HepG2 (cell line): ENCODE results near the gene HPS3. TPM values are rescaled to one million over a fixed set of nuclear protein-coding genes. Genes with fewer than 3 reads are reported as not detected.
A peak's percentile ranks its signal among the peaks of the same experiment; 100 is the strongest.

ENCODE experiments used
- AKAP8 ChIP-seq: sonication (generic); formaldehyde crosslinking; IDR thresholded peaks from 2 replicates; pipeline ENCODE4 v1.5.1; 2020; ENCODE audit warnings: mild to moderate bottlenecking, missing genetic modification reagents
- ARNT2 ChIP-seq: sonication (generic); formaldehyde crosslinking; IDR thresholded peaks from 2 replicates; pipeline ENCODE4 v1.8.0; 2022; ENCODE audit warnings: mild to moderate bottlenecking, low read depth, missing genetic modification reagents, moderate library complexity
- ARNTL ChIP-seq: sonication (generic); formaldehyde crosslinking; IDR thresholded peaks from 2 replicates; pipeline ENCODE4 v1.4.0; 2020; ENCODE audit warnings: mild to moderate bottlenecking, missing genetic modification reagents
- CEBPG ChIP-seq: IDR thresholded peaks from 2 replicates; pipeline ENCODE4 v1.6.1; 2016
- DR1 ChIP-seq: sonication (generic); formaldehyde crosslinking; IDR thresholded peaks from 2 replicates; pipeline ENCODE4 v1.8.0; 2021; ENCODE audit warnings: mild to moderate bottlenecking, missing genetic modification reagents, inconsistent platforms
- HMG20B ChIP-seq: conservative IDR thresholded peaks from 2 replicates; pipeline ENCODE4 v1.6.1; 2016; ENCODE audit warnings: missing genetic modification reagents, missing compliant biosample characterization
- KDM6A ChIP-seq: IDR thresholded peaks from 2 replicates; pipeline ENCODE4 v1.6.1; 2016; ENCODE audit warnings: low read depth
- ONECUT2 ChIP-seq: sonication (generic); formaldehyde crosslinking; IDR thresholded peaks from 2 replicates; pipeline ENCODE4 v1.4.0; 2020; ENCODE audit warnings: missing genetic modification reagents
- PAX8 ChIP-seq: sonication (generic); formaldehyde crosslinking; IDR thresholded peaks from 2 replicates; pipeline ENCODE4 v1.8.0; 2022; ENCODE audit warnings: mild to moderate bottlenecking, missing genetic modification reagents, borderline replicate concordance
- RFX5 ChIP-seq: IDR thresholded peaks from 2 replicates; pipeline ENCODE4 v1.6.1; 2011; ENCODE audit warnings: low read depth, low read length, improper control_type of control experiment
- THYN1 ChIP-seq: sonication (generic); formaldehyde crosslinking; IDR thresholded peaks from 2 replicates; pipeline ENCODE4 v1.8.1; 2023; ENCODE audit warnings: low read depth, mild to moderate bottlenecking, moderate library complexity, missing genetic modification reagents, borderline replicate concordance
- ZNF160 ChIP-seq: sonication (generic); formaldehyde crosslinking; IDR thresholded peaks from 2 replicates; pipeline ENCODE4 v1.8.0; 2022; ENCODE audit warnings: mild to moderate bottlenecking, inconsistent platforms, missing genetic modification reagents
- ZNF430 ChIP-seq: sonication (generic); formaldehyde crosslinking; IDR thresholded peaks from 2 replicates; pipeline ENCODE4 v1.9.0; 2021; ENCODE audit warnings: mild to moderate bottlenecking, missing genetic modification reagents
- ZNF891 ChIP-seq: sonication (generic); formaldehyde crosslinking; IDR thresholded peaks from 2 replicates; pipeline ENCODE4 v1.5.0; 2020; ENCODE audit warnings: mild to moderate bottlenecking, missing genetic modification reagents
- polyA plus RNA-seq, 8 experiments: library from polyadenylated mRNA; depleted of rRNA in 3 of 8; stranded (reverse) in 7 of 8; unstranded in 1 of 8; fragments of >200 nt; fragmentation: Illumina TruSeq in 4 of 8; extraction: Trizol in 4 of 8; gene quantifications; 2 replicates each; pipeline versions ENCODE4 v1.2.1 to v1.2.3, GENCODE V29; 2011 to 2016; ENCODE audit warnings: low read depth in 4 of 8, missing spikeins in 1 of 8, mixed read lengths in 1 of 8; ENCODE audit not compliant: insufficient read depth in 1 of 8
- total RNA-seq, 5 experiments: library from RNA; depleted of rRNA; stranded (reverse); fragments of >200 nt; fragmentation: Illumina TruSeq; extraction: Trizol; gene quantifications; 2 replicates each; pipeline ENCODE4 v1.2.3, GENCODE V29; 2016; ENCODE audit warnings: low read depth in 1 of 5
- TF ChIP-seq, protein P1 (sequence below): sonication (generic); formaldehyde crosslinking; IDR thresholded peaks from 2 replicates; pipeline ENCODE4 v1.9.0; 2021; ENCODE audit warnings: mild to moderate bottlenecking, missing genetic modification reagents
- TF ChIP-seq, protein P2 (sequence below), 2 experiments: fragments of 450-650 bp in 1 of 2; sonication (generic) in 1 of 2; formaldehyde crosslinking; IDR thresholded peaks; 2 replicates each; pipeline versions ENCODE4 v1.5.0 to v1.8.0; 2020 to 2022; ENCODE audit warnings: mild to moderate bottlenecking in 1 of 2, missing genetic modification reagents in 1 of 2
- TF ChIP-seq, protein P3 (sequence below): sonication (generic); formaldehyde crosslinking; IDR thresholded peaks from 2 replicates; pipeline ENCODE4 v1.5.0; 2020; ENCODE audit warnings: mild to moderate bottlenecking, missing genetic modification reagents, borderline replicate concordance
- TF ChIP-seq, protein P4 (sequence below): IDR thresholded peaks from 2 replicates; pipeline ENCODE4 v1.6.1; 2016; ENCODE audit warnings: missing genetic modification reagents, missing compliant biosample characterization
- TF ChIP-seq, protein P5 (sequence below): IDR thresholded peaks from 2 replicates; pipeline ENCODE4 v1.6.1; 2016; ENCODE audit warnings: mild to moderate bottlenecking

HPS3 gene
- total and polyA plus RNA-seq, 2 of the 13 experiments (the other 11 are each of a cell fraction or from before 2014, with no cell fraction given): 9.5 to 18.9 TPM

DNA sequence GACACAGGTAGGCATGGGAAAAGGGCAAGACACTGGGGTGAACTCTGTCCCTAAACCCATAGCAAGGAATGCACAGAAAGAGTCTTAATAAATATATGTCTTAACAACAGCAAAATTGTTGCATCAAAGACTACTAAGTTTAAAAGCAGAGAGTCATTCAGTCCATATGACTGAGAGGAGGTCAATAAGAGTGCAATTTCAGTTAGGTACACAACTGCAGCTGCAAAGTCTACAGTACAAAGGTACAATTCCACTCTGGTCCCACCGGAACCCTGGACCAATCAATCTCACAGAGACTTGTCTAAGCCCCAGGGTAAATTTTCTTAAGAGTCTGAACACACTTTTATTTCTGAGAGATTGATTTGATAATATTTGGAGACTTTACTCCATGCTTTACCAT, 85.3 kb downstream of the HPS3 start (continued):
- TF ChIP-seq, protein P1, sequence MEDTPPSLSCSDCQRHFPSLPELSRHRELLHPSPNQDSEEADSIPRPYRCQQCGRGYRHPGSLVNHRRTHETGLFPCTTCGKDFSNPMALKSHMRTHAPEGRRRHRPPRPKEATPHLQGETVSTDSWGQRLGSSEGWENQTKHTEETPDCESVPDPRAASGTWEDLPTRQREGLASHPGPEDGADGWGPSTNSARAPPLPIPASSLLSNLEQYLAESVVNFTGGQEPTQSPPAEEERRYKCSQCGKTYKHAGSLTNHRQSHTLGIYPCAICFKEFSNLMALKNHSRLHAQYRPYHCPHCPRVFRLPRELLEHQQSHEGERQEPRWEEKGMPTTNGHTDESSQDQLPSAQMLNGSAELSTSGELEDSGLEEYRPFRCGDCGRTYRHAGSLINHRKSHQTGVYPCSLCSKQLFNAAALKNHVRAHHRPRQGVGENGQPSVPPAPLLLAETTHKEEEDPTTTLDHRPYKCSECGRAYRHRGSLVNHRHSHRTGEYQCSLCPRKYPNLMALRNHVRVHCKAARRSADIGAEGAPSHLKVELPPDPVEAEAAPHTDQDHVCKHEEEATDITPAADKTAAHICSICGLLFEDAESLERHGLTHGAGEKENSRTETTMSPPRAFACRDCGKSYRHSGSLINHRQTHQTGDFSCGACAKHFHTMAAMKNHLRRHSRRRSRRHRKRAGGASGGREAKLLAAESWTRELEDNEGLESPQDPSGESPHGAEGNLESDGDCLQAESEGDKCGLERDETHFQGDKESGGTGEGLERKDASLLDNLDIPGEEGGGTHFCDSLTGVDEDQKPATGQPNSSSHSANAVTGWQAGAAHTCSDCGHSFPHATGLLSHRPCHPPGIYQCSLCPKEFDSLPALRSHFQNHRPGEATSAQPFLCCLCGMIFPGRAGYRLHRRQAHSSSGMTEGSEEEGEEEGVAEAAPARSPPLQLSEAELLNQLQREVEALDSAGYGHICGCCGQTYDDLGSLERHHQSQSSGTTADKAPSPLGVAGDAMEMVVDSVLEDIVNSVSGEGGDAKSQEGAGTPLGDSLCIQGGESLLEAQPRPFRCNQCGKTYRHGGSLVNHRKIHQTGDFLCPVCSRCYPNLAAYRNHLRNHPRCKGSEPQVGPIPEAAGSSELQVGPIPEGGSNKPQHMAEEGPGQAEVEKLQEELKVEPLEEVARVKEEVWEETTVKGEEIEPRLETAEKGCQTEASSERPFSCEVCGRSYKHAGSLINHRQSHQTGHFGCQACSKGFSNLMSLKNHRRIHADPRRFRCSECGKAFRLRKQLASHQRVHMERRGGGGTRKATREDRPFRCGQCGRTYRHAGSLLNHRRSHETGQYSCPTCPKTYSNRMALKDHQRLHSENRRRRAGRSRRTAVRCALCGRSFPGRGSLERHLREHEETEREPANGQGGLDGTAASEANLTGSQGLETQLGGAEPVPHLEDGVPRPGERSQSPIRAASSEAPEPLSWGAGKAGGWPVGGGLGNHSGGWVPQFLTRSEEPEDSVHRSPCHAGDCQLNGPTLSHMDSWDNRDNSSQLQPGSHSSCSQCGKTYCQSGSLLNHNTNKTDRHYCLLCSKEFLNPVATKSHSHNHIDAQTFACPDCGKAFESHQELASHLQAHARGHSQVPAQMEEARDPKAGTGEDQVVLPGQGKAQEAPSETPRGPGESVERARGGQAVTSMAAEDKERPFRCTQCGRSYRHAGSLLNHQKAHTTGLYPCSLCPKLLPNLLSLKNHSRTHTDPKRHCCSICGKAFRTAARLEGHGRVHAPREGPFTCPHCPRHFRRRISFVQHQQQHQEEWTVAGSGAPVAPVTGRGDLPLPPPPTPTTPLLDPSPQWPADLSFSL (CRISPR knock-in tag): peak; percentile 63; the same call in 1 of the 2 replicates
- TF ChIP-seq, protein P2, sequence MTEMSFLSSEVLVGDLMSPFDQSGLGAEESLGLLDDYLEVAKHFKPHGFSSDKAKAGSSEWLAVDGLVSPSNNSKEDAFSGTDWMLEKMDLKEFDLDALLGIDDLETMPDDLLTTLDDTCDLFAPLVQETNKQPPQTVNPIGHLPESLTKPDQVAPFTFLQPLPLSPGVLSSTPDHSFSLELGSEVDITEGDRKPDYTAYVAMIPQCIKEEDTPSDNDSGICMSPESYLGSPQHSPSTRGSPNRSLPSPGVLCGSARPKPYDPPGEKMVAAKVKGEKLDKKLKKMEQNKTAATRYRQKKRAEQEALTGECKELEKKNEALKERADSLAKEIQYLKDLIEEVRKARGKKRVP (CRISPR knock-in tag; IDR thresholded peaks at IDR 0.05): peak in 1 of 2 experiments; percentile 48; a peak in 1 of 4 replicates
- TF ChIP-seq HMG20B (CRISPR knock-in tag) (no peak), ARNT2 (CRISPR knock-in tag) (no peak), THYN1 (no peak), ZNF891 (CRISPR knock-in tag) (no peak), ZNF160 (no peak), KDM6A (CRISPR knock-in tag) (peak; percentile 80), CEBPG (CRISPR knock-in tag) (peak; percentile 81), ARNTL (CRISPR knock-in tag) (no peak), ZNF430 (CRISPR knock-in tag) (no peak), ONECUT2 (peak; percentile 88), DR1 (no peak), AKAP8 (CRISPR knock-in tag) (no peak), RFX5 (no peak), PAX8 (CRISPR knock-in tag) (no peak)
- TF ChIP-seq, protein P3, sequence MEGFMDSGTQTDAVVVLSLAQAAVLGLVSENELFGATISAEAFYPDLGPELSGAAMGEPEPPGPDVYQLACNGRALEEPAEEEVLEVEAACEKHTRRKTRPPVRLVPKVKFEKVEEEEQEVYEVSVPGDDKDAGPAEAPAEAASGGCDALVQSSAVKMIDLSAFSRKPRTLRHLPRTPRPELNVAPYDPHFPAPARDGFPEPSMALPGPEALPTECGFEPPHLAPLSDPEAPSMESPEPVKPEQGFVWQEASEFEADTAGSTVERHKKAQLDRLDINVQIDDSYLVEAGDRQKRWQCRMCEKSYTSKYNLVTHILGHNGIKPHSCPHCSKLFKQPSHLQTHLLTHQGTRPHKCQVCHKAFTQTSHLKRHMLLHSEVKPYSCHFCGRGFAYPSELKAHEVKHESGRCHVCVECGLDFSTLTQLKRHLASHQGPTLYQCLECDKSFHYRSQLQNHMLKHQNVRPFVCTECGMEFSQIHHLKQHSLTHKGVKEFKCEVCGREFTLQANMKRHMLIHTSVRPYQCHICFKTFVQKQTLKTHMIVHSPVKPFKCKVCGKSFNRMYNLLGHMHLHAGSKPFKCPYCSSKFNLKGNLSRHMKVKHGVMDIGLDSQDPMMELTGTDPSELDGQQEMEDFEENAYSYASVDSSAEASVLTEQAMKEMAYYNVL: peak; percentile 52; the same call in 1 of the 2 replicates
- TF ChIP-seq, protein P4, sequence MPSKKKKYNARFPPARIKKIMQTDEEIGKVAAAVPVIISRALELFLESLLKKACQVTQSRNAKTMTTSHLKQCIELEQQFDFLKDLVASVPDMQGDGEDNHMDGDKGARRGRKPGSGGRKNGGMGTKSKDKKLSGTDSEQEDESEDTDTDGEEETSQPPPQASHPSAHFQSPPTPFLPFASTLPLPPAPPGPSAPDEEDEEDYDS (CRISPR knock-in tag): peak; percentile 40; the same call in 1 of the 2 replicates
- TF ChIP-seq, protein P5, sequence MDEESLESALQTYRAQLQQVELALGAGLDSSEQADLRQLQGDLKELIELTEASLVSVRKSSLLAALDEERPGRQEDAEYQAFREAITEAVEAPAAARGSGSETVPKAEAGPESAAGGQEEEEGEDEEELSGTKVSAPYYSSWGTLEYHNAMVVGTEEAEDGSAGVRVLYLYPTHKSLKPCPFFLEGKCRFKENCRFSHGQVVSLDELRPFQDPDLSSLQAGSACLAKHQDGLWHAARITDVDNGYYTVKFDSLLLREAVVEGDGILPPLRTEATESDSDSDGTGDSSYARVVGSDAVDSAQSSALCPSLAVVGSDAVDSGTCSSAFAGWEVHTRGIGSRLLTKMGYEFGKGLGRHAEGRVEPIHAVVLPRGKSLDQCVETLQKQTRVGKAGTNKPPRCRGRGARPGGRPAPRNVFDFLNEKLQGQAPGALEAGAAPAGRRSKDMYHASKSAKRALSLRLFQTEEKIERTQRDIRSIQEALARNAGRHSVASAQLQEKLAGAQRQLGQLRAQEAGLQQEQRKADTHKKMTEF (CRISPR knock-in tag): peak; percentile 65; the same call in 1 of the 2 replicates
